Tibial artery (tissue), 4 donors: ENCODE measurements around the gene ACYP2.
A peak's percentile ranks its signal among the peaks of the same experiment; 100 is the strongest.

Experiments used
- DNase-seq, 2 donors: peaks; one replicate each; pipeline ENCODE4 v3.0.0-alpha.2; 2019
- H3K27ac ChIP-seq, 2 donors: fragments of 200-600 bp; sonication (generic) in 1 of 2; 1 replicate in 1 of 2; 2 replicates in 1 of 2; pipeline ENCODE4 v1.5.1; 2018 to 2019; ENCODE audit warnings: mild to moderate bottlenecking in 1 of 2
- H3K27me3 ChIP-seq, 2 donors: fragments of 200-600 bp; sonication (generic) in 1 of 2; one replicate each; pipeline versions ENCODE4 v1.5.1 to v1.6.0; 2016 to 2019
- H3K36me3 ChIP-seq, 3 donors: fragments of 200-600 bp; sonication (generic) in 2 of 3; one replicate each; pipeline ENCODE4 v1.5.1; 2016 to 2019; ENCODE audit warnings: mild to moderate bottlenecking in 2 of 3
- H3K4me1 ChIP-seq, 4 donors: fragments of 200-600 bp; sonication (generic) in 2 of 4; 1 replicate in 3 of 4; 2 replicates in 1 of 4; pipeline ENCODE4 v1.5.1; 2016 to 2019
- H3K4me3 ChIP-seq, 2 donors: fragments of 200-600 bp; sonication (generic) in 1 of 2; 1 replicate in 1 of 2; 2 replicates in 1 of 2; pipeline ENCODE4 v1.5.1; 2018 to 2019; ENCODE audit warnings: mild to moderate bottlenecking in 2 of 2
- H3K9me3 ChIP-seq, 3 donors: fragments of 200-600 bp; sonication (generic) in 1 of 3; one replicate each; pipeline ENCODE4 v1.5.1; 2016 to 2019
- CTCF ChIP-seq, 2 experiments: fragments of 200-600 bp in 1 of 2; fragments of 450-650 bp in 1 of 2; IDR thresholded peaks; one replicate each; pipeline ENCODE4 v1.5.1; 2017 to 2019; ENCODE audit warnings: antibody characterized with exemption in 2 of 2, mild to moderate bottlenecking in 1 of 2, moderate library complexity in 1 of 2
- intact Hi-C: fragments of 100-400 bp; cut with DNase I; formaldehyde crosslinking; loops from one replicate; pipeline ENCODE4 v1.15.0; 2023; ENCODE audit warnings: low total_unique reads

Gene ACYP2

GRCh38 chr2:54204476-54204875 lies 89.1 kb downstream of the ACYP2 start:
- Histone ChIP-seq H3K4me3 (no peak overlapping the region), H3K36me3 (no peaks in the 10 kb centered on the region), H3K27me3 (no peaks in the 10 kb centered on the region), H3K9me3 (no peaks in the 10 kb centered on the region), H3K27ac (no peak overlapping the region), H3K4me1 (peaks cover 0 to 23% (median 7%) of the 10 kb centered on the region in 4 donors)
- no peak for TF ChIP-seq CTCF (IDR thresholded peaks at IDR 0.05)
- DNase-seq: no peak
- intact Hi-C loops: no loop called here

GRCh38 chr2:54206596-54206995 lies 91.2 kb downstream of the ACYP2 start:
- H3K4me1 ChIP-seq: peaks cover 0 to 28% (median 7%) of the 10 kb centered on the region in 4 donors
- H3K27ac ChIP-seq: no peak overlapping the region
- H3K36me3 ChIP-seq: no peaks in the 10 kb centered on the region
- H3K27me3 ChIP-seq: no peaks in the 10 kb centered on the region
- peak; percentile 60 to 75 for TF ChIP-seq CTCF (IDR thresholded peaks at IDR 0.05)
- H3K4me3 ChIP-seq: no peak overlapping the region
- DNase-seq: no peak
- intact Hi-C loops: no loop called here
- H3K9me3 ChIP-seq: no peaks in the 10 kb centered on the region

- no peak for DNase-seq
- H3K27ac ChIP-seq: peak overlapping the region; percentile 22 to 28
- H3K4me1 ChIP-seq: peaks cover 0 to 37% (median 13%) of the 10 kb centered on the region in 4 donors
- no peaks in the 10 kb centered on the region for H3K9me3 ChIP-seq
- H3K4me3 ChIP-seq: no peak overlapping the region
- intact Hi-C loops: no loop called here
- no peaks in the 10 kb centered on the region for H3K36me3 ChIP-seq
- TF ChIP-seq CTCF (IDR thresholded peaks at IDR 0.05): no peak
- no peaks in the 10 kb centered on the region for H3K27me3 ChIP-seq
Measured at GRCh38 chr2:54207666-54208195, 92.3 kb downstream of the ACYP2 start.

- H3K27ac ChIP-seq: peak overlapping the region; percentile 22 to 28
- peaks cover 0 to 37% (median 13%) of the 10 kb centered on the region in 4 donors for H3K4me1 ChIP-seq
Measured at GRCh38 chr2:54208364-54209240, 93.2 kb downstream of the ACYP2 start.

GRCh38 chr2:54209379-54209778 lies 94.0 kb downstream of the ACYP2 start:
- Histone ChIP-seq H3K9me3 (peaks cover 0 to under 1% (median 0%) of the 10 kb centered on the region in 3 donors), H3K27me3 (no peaks in the 10 kb centered on the region), H3K27ac (peak overlapping the region; percentile 22 to 28), H3K4me1 (peaks cover 0 to 37% (median 13%) of the 10 kb centered on the region in 4 donors), H3K4me3 (no peak overlapping the region), H3K36me3 (no peaks in the 10 kb centered on the region)
- no peak for DNase-seq
- intact Hi-C loops: no loop called here
- TF ChIP-seq CTCF (IDR thresholded peaks at IDR 0.05): no peak

More at GRCh38 chr2:54208364-54209240, 93.2 kb downstream of the ACYP2 start:
- Histone ChIP-seq H3K27me3 (no peaks in the 10 kb centered on the region), H3K4me3 (no peak overlapping the region), H3K9me3 (no peaks in the 10 kb centered on the region), H3K36me3 (no peaks in the 10 kb centered on the region)
- intact Hi-C loops: no loop called here
- no peak for TF ChIP-seq CTCF (IDR thresholded peaks at IDR 0.05)
- no peak for DNase-seq
